ENCODE data around the gene CST5. TPM values are rescaled to one million over a fixed set of nuclear protein-coding genes. Genes with fewer than 3 reads are reported as not detected.

The CST5 gene
- total and polyA plus RNA-seq, 2 donors (not counting 3 experiments of a cell fraction or from before 2014, with no cell fraction given): not detected

DNA sequence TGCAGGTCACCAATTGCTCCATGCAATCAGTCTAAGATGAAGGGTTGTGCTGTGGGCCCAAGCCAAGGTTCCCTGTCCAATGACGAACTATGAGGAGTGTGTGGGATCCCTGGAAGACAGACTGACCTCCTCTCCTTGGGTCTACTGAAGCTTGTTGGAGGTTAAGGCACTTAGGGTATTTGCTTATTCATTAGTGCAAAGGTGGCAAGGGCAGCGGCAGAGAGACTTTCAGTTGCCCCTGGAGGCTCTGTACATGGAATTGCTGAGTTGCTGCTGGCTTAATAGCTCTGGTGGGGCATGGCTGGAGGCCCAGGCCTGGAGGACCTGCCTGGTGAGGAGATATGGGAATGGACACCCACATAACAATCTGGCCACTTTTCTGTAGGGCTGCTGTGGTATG, 29.8 kb upstream of the CST5 start:
- TF ChIP-seq FOS (IDR thresholded peaks at IDR 0.05; ENCODE audit: borderline replicate concordance, insufficient read depth, low read length) (no peak), POLR2AphosphoS5 (IDR thresholded peaks at IDR 0.05; ENCODE audit: insufficient read depth, low read depth, low read length) (no peak), EZH2 (IDR thresholded peaks at IDR 0.05; ENCODE audit: borderline replicate concordance, low read depth, low read length, severe bottlenecking) (no peak), MYC (IDR thresholded peaks at IDR 0.05; ENCODE audit: low read depth, low read length) (no peak), GATA2 (IDR thresholded peaks at IDR 0.05; ENCODE audit: insufficient read depth, insufficient read length, low read depth, low read length) (no peak), POLR2A (IDR thresholded peaks at IDR 0.05; ENCODE audit: low read depth, low read length) (no peak), JUN (IDR thresholded peaks at IDR 0.05; ENCODE audit: borderline replicate concordance, insufficient read depth, insufficient read length, low read depth) (no peak)
- TF ChIP-seq, protein P1, sequence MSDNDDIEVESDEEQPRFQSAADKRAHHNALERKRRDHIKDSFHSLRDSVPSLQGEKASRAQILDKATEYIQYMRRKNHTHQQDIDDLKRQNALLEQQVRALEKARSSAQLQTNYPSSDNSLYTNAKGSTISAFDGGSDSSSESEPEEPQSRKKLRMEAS (IDR thresholded peaks at IDR 0.05; ENCODE audit: insufficient read depth, insufficient read length): no peak
- TF ChIP-seq, protein P2, sequence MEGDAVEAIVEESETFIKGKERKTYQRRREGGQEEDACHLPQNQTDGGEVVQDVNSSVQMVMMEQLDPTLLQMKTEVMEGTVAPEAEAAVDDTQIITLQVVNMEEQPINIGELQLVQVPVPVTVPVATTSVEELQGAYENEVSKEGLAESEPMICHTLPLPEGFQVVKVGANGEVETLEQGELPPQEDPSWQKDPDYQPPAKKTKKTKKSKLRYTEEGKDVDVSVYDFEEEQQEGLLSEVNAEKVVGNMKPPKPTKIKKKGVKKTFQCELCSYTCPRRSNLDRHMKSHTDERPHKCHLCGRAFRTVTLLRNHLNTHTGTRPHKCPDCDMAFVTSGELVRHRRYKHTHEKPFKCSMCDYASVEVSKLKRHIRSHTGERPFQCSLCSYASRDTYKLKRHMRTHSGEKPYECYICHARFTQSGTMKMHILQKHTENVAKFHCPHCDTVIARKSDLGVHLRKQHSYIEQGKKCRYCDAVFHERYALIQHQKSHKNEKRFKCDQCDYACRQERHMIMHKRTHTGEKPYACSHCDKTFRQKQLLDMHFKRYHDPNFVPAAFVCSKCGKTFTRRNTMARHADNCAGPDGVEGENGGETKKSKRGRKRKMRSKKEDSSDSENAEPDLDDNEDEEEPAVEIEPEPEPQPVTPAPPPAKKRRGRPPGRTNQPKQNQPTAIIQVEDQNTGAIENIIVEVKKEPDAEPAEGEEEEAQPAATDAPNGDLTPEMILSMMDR (IDR thresholded peaks at IDR 0.05; ENCODE audit: extremely low read depth in 1 of 2, insufficient read depth in 1 of 2, low read depth in 1 of 2, low read length in 2 of 2): no peak

More for the DNA sequence above, 29.8 kb upstream of the CST5 start:
- H3K27me3 ChIP-seq (ENCODE audit: control insufficient read depth in 2 of 2, insufficient read depth in 2 of 2, low read length in 2 of 2): no peaks in the 10 kb centered on the region
- no TSS peak for BruUV-seq (replicated peaks)
- DNase-seq (ENCODE audit: low read depth, low spot score) (no peak), FAIRE-seq (no peak)
- intact Hi-C loops (cut with micrococcal nuclease): no loop called here
- no peaks in the 10 kb centered on the region for H3K79me2 ChIP-seq (ENCODE audit: control insufficient read depth, insufficient read depth, low read length)
- H3K4me1 ChIP-seq (ENCODE audit: control insufficient read depth, extremely low read depth, insufficient read depth, low read length): no peaks in the 10 kb centered on the region
- H3K9me1 ChIP-seq (replicated peaks; ENCODE audit: control insufficient read depth, extremely low read depth, insufficient read depth, low read length): no peaks in the 10 kb centered on the region
- H2AFZ ChIP-seq (ENCODE audit: low read depth, low read length): no peak overlapping the region
- H3K4me2 ChIP-seq (ENCODE audit: insufficient read depth, low read length): no peak overlapping the region
- ChIA-PET CTCF (no interaction called here), POLR2A (no interaction called here)
- H3K27ac ChIP-seq (ENCODE audit: insufficient read depth, low read depth, low read length): no peak overlapping the region
- no peaks in the 10 kb centered on the region for H4K20me1 ChIP-seq (replicated peaks; ENCODE audit: control insufficient read depth, extremely low read depth, insufficient read depth, low read length)
- H3K9me3 ChIP-seq (replicated peaks; ENCODE audit: control insufficient read depth, insufficient read depth, low read length): no peaks in the 10 kb centered on the region
- dilution Hi-C loops (cut with MboI; ENCODE audit: extremely low pct_ligation_motif_present, low sequenced_read_pairs): no loop called here
- H3K36me3 ChIP-seq (ENCODE audit: control insufficient read depth in 2 of 2, extremely low read depth in 1 of 2, insufficient read depth in 2 of 2, low read length in 2 of 2): no peaks in the 10 kb centered on the region
- no peak overlapping the region for H3K4me3 ChIP-seq (replicated peaks in 1 of 3; ENCODE audit: insufficient read depth in 1 of 3, low read depth in 1 of 3, low read length in 3 of 3)
- no peak overlapping the region for H3K9ac ChIP-seq (replicated peaks; ENCODE audit: extremely low read depth, insufficient read depth, low read length)

All from endothelial cell of umbilical vein (primary cell).